GM19240 (cell line): Measurements from ENCODE around the gene SCAMP1.
A peak's percentile ranks its signal among the peaks of the same experiment; 100 is the strongest.
"Not testable (repeated sequence)": the region's sequence is repeated elsewhere in the genome, so short reads cannot be mapped to it uniquely, and the experiment has no call there.

ENCODE experiments used
- DNase-seq: peaks from one replicate; pipeline ENCODE4 v3.0.0; 2011; ENCODE audit warnings: low spot score; ENCODE audit not compliant: insufficient read length

Gene SCAMP1

DNA sequence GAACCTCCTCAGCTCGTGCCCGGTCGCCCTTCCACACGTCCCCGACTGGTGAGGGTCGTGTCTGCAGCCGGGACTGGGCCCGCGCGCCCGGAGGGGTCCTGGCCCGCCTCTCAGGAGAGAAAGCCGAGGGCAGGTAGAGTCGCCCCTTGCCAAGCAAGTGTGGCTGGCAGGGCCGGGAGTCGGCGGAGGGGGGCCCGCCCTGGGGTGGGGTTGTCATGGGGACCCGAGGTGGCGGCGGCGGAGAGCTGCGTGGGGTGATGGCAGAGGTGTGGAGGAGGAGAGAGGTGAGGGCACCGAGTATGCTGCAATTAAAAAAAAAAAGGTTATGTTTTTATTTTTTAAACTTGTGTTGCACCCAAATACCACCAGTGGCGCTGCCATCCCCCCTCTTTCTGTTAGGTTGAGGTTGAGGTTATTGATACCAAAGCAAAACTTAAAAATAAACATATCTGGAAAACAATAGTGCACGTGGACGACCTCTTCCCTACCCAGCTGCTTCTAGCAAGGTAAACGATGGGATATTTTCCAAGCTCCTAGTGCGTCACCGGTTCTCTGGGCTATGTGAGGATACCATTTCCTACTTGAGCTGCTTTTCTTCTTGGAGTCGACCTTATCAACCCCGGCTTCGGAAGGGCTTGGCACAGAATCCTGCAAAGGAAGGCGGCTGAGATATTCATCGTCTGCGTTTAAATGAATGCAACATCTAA is 660 bp downstream of the SCAMP1 start:
- peak; percentile 13 for DNase-seq

DNA sequence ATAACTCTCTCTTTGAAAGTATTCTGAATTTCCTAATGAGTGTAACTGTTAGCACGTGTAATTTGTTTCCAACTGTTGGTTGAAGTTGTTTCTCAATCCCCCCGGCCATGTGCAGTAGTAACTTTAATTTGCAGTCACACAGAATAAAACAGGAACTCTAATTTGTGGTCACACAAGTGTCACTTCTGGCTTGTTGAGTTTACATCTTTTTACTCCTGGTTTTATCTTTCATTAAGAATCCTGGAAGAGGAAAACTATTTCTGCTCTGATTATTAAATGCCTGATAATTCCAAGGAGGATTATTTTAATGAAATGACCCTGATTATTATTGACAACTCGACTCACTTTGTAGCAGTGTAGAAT is 1.2 kb downstream of the SCAMP1 start:
- DNase-seq: no peak

DNA sequence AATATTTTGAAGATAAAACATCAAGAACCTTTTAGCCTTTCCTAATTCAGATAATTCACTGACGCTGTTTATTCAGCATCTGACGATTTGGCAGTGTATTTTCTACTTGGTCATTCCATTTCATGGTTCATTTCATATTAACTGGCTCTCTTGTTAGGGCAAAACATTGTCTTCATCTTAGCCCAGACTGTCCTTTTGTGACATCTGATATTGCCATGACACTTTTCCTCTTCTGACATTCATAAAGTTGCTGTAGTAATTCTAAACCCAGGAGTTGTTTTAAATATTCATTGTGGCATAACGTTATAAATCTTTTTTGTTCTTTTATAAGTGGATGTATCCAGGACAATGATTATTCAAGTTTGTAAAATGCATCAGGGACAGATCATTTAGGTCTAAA is 1.8 kb downstream of the SCAMP1 start:
- DNase-seq: no peak

DNA sequence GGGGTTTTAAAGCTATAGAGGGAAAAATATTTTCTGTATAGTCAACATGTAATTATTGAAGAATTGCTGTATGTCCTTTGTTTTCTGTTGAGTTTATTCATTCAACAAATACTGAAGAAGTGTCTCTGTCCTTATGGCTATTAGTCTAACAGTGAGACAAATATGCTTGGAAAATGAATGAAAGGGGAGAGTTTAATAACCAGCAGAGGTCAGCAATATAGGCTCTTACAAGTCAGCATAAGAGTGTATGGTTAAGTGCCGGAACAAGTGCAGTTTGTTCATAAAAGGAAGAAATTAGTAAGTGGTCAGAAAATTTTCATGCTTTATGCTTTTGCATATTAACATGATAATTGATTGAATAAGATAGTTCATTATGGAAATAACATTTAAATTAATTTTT is 3.6 kb downstream of the SCAMP1 start:
- DNase-seq: no peak

DNA sequence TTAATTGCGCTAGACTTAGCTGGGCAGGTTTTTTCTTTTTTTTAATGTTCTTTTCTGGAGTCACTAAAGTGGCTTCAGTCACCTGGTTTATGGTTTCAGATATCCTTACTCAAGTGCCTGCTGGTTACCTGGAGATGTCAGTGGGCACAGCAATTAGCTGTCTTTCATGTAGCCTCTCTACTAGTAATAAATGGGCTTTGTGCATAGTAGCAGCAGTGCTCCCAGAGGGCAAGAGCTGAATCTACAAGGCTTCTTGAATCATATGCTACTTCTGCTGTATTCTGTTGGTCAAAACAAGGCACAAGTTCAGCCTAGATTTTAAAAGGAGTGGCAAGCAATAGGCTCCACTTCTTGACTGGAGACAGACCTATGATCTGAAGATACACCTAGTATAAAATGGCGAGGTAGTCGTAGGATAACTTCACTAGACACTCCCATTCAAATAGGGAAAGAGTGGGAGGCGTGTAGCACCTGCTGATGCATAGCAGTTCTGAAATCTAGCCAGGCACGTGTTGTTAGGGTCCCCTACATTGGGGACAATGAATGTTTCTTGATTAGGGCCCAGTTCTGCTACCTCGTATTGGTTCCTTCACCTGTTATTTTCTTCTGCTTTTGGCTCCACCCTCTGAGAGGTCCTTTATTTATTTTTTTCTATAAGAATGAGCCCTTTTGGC is 7.0 kb downstream of the SCAMP1 start:
- no peak for DNase-seq

DNA sequence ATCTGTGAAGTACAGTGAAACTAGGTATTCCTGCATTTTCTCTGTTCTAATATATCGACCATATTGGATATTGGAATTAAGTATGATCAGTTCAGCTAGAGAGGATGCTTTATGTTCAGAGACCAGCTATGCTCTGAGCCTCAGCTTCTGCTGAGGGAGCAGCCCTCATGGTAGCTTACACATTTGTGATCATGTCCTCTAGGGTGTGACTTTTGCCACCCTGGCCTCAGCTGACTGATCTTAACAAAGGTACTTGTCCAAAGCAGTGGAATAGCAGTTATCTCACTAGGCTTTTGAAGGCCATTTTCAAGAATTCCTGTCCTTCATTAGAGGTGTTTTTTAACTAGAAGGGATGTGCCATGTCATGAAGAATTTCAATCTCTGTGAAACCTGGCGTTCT is 9.3 kb downstream of the SCAMP1 start:
- DNase-seq: no peak

DNA sequence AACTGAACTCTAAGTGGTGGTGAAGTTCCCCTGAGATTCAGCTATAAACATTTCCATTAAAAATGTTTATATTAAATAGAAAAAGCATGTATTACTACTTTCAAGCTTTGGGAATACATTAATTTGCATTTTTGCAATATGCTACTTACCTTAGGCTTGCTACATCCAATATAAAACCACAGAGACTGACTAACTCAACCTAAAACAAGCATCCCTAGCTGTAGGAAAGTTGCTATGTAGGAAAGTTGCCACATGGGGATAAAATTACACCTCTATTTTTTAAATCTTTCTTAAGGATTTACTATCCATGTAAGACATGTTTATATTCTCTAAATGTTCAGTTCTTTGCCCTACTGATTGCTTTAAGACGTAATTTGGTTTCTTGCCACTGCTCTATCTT is 12.8 kb downstream of the SCAMP1 start:
- DNase-seq: no peak

DNA sequence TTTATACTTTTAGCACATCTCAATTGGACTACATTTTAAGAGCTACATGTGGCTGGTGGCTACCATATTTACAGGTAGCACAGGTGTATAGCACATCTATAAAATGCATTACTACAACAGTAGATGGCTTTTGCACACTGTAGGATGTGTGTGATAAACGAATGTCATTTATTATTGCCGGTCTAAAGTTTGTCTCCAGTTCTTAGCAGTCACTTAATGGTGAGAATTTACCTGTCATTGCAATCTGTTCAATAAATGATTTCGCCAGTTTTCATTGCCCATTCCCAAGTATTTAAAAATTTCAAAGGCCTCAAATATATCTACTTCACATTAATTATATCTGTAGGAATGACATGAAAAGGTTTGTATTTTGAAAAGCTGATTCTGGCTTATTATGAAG is 15.9 kb downstream of the SCAMP1 start:
- DNase-seq: no peak

DNA sequence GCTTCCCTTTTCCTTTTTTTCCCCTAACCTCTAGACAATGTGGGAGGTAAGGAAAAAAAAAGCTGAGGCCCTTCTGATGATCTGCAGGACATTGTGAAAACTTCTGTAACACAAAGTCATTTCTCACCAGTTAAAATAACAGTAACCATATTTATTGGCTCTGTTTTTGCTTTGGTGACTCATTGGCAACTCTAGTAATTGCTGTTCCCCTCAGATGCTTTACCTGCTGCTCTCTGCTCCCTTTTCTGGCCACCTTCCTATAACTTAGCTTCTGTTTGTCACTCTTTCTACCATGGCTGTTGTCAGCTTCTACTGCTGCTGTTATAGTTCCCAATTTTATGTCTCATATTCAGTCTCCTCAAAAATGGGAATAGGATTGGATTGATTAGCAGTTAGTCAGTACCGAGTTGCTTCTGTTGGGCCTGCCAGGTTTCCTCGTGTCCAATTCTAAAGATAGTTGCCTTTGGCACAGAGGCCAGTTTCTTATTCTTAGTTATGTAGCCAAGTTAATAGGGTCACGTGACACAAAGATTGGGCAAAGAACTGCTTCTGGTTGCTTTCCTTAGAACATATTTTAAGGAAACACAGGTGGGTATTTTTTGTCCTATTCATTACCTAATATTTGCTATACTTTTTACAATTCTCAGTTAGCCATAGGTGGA is 16.8 kb downstream of the SCAMP1 start:
- DNase-seq: no peak

DNA sequence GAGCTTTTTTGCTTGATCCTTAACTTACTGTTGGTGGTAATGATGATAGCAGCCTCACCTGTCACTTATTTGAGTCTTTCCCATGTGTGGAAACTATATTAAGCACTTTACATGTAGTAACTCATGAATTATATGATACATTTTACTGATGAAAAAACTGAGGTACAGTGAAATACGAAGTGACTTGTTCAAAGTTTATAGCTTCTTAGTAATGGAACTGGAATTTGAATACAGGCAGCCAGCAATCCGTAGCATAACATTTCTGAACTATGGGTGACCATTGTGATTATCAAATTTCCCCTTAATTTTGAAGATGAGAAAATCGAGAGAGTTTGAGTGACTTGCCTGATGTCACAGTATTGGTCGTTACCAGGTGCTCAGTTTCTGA is 17.3 kb downstream of the SCAMP1 start:
- DNase-seq: no peak

DNA sequence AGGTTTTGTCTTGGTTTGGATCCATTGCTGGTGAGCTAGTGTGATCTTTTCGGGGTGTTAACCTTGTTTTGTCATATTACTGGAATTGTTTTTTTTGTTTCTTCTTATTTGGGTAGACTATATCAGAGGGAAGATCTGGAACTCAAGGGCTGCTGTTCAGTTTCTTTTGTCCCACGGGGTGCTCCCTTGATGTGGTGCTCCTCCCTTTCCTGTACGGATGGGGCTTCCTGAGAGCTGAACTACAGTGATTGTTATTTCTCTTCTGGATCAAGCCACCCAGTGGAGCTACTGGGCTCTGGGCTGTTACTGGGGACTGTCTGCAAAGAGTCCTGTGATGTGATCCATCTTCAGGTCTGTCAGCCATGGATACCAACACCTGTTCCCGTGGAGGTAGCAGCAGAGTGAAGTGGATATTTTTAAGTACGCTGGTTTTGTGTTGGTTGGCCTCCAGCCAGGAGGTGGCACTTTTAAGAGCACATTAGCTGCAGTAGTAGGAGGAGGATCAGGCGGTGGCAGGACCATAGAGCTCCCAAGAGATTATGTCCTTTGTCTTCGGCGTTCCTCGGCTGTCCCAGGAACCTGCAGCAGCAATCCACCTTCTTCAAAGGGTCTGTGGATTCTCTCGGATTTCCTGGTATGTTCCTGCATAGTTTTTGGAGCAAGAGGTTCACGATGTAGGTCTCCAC is 27.2 kb downstream of the SCAMP1 start:
- no peak for DNase-seq

DNA sequence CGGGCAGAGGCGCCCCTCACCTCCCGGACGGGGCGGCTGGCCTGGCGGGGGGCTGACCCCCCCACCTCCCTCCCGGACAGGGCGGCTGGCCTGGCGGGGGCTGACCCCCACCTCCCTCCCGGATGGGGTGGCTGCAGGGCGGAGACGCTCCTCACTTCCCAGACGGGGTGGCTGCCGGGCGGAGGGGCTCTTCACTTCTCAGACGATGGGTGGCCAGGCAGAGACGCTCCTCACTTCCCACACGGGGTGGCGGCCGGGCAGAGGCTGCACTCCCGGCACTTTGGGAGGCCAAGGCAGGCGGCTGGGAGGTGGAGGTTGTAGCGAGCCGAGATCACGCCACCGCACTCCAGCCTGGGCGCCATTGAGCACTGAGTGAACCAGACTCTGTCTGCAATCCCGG is 30.9 kb downstream of the SCAMP1 start:
- not testable (repeated sequence) for DNase-seq

DNA sequence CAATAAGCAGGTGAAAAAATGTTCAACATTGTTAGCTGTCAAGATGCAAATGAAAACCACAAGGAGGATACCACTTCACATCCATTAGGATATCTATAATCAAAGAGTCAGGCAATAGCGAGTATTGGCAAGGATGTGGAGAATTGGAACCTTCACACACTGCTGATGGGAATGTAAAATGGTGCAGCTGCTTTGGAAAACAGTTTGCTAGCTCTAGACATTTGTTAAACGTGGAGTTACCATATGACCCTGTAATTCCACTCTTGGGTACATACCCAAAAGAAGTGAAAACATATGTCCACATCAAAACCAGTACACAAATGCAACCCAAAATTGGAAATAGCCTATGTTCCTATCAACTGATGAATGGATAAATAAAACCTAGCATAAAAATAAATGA is 37.4 kb downstream of the SCAMP1 start:
- DNase-seq: no peak

DNA sequence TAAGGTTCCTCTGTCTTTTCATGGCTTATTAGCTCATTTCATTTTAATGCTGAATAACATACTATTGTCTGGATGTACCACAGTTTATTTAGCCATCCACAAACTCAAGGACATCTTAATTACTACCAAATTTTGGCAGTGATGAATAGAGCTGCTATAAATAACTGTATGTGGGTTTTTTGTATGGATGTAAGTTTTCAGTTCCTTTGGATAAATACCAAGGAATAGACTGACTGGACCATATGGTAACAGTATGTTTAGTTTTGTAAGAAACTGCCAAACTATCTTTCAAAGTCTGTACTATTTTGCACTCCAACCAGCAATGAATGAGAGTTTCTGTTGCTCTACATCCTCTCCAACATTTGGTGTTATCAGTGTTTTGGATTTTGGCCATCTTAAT is 38.7 kb downstream of the SCAMP1 start:
- no peak for DNase-seq

DNA sequence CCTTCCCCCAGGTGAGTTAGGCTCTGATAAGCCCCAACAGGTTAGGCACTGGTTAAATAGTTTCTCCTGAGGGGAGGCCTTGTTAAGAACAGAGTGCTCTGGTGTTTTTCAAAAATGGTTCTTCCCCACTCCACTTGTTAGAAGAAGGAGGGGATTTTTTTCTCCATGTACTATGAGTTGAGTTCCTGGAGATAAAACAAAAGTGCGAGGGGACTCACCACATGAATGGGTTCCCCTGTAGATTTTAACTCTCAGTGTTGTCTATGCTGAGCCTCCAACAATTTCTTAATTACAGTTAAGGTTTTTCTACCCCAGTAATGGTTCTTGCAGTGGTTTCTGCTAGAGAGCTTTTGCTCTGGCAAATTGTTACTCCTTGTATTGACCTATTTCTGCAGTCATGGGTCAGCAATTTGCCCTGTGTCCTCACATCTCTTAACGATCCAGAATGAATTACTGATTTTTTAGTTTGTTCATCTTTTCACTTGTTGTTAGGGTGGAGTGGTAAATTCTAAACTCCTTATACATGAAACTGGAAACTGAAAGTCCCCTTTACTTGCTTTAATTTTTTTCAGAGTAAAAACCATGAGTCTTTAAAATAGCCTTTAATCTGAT is 44.4 kb downstream of the SCAMP1 start:
- DNase-seq: no peak

DNA sequence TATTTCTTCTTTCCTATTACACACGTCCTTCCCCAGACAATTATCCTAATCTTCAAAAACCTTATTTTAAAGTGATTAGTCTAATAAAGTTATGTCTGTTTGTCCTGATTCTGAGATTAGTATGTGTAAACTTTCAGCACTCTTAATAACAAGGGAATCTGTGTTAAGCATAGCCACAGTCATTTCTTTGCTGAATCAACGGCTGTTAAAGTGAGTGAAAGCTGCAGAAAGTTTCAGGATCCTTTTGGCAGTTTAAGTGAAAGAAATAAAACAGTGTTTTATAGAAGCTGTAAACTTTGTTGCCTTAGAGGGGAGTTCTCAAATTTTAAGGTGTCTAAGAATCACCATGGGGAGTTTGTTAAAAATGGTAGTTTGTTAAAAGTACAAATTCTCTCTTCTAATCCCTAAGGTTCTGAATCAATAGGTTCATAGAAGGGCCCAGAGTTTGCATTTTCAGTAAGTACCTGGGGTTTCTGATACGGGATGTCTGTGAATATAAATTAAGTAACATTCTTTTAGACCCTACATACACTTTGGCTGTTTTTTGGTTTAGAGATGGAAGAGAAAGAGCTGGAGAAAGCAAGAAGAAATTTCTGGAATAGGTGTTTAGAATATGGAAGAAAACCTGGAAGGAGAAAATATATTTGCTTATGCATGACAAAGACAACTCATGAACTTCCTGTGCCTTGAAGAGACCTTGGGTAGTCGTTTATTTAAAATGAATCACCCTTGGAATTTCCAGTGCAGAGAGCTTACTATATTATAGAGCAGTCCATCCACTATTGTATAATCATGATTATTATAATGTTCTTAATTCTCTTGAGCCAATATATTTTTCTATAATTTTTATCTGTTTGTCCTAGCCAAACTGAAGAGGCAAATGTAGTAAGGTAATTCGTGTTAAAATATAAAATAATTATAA is 45.7 kb downstream of the SCAMP1 start:
- DNase-seq: no peak

DNA sequence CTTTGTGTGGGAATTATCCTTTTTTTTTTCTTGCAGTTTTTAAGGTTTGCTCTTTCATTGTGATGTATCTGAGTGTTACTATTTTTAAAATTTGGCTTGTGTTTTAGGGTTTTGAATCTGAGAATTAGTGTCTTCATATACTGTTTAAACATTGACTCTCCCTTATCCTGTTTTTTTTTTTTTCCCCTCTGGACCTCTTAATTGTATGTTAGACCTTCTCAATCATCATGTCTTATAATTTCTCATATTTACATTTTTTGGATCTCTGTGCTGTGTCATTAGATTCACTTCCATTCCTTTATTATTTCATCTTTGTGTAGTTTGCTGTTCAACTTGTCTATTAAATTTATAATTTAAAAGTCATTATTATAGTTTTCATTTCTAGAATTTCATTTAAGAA is 47.0 kb downstream of the SCAMP1 start:
- DNase-seq: no peak

DNA sequence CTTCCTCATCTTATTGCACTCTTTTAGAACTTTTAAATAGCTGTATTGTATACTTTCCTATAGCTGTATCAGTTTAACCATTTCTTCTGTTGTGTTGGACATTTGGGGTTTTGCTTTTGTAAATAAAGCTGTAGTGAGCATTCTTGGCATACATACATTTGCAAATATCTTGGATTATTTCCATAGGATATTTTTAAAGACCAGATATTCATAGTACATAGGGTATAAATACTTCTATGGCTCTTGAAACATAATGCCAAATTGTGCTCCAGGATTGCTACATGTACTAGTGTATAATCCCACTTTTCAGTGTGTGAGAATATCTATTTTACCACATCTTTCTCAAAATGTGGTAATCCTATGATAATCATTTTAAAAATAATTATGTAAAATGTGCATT is 51.2 kb downstream of the SCAMP1 start:
- DNase-seq: no peak

DNA sequence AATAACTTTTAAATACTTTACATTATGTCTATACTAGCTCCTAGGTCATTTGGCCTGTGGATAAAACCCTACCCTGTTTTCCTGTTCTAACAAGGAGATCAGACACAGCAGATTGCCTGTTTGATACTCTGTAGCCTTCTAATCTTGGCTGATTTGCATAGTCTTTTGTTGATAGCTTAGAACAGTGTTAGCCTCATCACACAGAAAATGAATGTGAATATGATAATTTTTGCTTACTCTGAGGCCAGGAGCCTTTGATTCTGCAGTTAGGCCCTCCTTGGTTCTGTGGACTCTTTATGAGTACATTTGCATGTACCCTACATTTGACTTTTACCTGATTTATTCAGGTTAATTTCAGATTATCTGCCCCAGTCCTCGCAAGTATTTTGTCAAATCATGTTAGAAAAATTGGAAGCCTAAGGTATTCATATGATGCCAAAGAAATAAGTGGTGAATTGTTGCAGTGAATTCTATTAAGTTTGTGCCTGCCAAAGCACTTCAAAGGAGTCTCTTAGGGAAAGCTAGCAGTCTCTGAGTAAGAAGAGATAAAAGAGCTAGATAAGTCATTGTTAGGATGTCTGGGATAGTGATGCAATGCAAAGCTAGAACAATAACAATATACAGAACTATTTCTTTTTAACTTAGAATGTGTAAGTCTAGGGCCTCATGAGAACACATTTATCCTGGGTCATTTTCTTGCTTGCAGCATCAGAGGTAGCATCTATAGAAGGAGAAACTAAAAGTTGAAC is 56.4 kb downstream of the SCAMP1 start:
- no peak for DNase-seq

DNA sequence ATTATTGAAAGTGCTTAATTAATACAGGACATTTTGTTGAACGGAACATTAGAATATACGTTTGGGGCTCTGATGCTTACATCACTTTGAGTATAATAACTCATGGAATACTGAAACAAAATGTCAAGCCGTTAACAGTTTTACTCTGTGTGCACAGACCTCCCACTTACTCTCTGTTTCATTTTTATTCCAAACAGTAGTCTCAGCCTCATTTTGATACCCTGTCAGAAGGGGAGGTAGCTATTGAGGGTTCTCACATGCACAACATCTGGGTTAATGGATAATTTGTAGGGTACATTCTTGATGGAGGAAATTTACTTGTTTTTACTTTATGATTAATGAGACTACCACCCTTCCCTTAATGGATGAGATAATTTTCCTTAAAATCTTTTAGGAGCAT is 59.0 kb downstream of the SCAMP1 start:
- DNase-seq: peak; percentile 8
